DOHH2 (cell line): ENCODE results near the gene DNAH1.

Source experiments
- CTCF ChIP-seq: fragments of 200-600 bp; sonication (generic); IDR thresholded peaks from one replicate; pipeline ENCODE4 v1.5.1; 2014; ENCODE audit warnings: antibody characterized with exemption, mild to moderate bottlenecking, low read depth, low read length; ENCODE audit not compliant: poor library complexity, severe bottlenecking
- EZH2phosphoT487 ChIP-seq: fragments of 200-600 bp; sonication (generic); IDR thresholded peaks from 2 replicates; pipeline ENCODE4 v1.6.1; 2017; ENCODE audit warnings: borderline replicate concordance, mild to moderate bottlenecking, antibody characterized with exemption, low read length, moderate library complexity, mixed read lengths

- TF ChIP-seq CTCF, result no peak
- no peak for TF ChIP-seq EZH2phosphoT487
Measured at GRCh38 chr3:52351762-52352368, 35.7 kb downstream of the DNAH1 start.
